ENCODE data around the gene SRGAP3.

GRCh38 chr3:8990266-8991215 lies 258.9 kb downstream of the SRGAP3 start:
- TF ChIP-seq CTCF (conservative IDR thresholded peaks at IDR 0.05; ENCODE audit: low read length) (no peak), EZH2phosphoT487 (IDR thresholded peaks at IDR 0.05; ENCODE audit: borderline replicate concordance) (no peak)

Measured in Loucy (cell line).